Neural cell (in vitro differentiated cells): ENCODE results near the gene TGFBRAP1. TPM values are rescaled to one million over a fixed set of nuclear protein-coding genes. Genes with fewer than 3 reads are reported as not detected.

ENCODE experiments used
- H2AFZ ChIP-seq: fragments of 200-600, 300-800 bp; sonication (generic), shearing (Covaris generic); 2 replicates; pipeline ENCODE4 v1.6.0; 2014; ENCODE audit warnings: low read depth, mild to moderate bottlenecking, antibody characterized with exemption, low read length, moderate library complexity
- H3F3A ChIP-seq: fragments of 200-600 bp; shearing (Covaris generic); 2 replicates; pipeline ENCODE4 v1.6.1; 2016; ENCODE audit warnings: mild to moderate bottlenecking, moderate library complexity, mixed read lengths, antibody characterized with exemption, low read length; ENCODE audit not compliant: insufficient read depth, poor library complexity, severe bottlenecking
- H3K27ac ChIP-seq: fragments of 200-600, 300-800 bp; sonication (generic), shearing (Covaris generic); 2 replicates; pipeline ENCODE4 v1.5.1; 2014; ENCODE audit warnings: mild to moderate bottlenecking, low read length, moderate library complexity
- H3K27me3 ChIP-seq: fragments of 300-800, 200-600 bp; sonication (generic), shearing (Covaris generic); 2 replicates; pipeline ENCODE4 v1.6.0; 2014; ENCODE audit warnings: mild to moderate bottlenecking, low read depth, low read length, moderate library complexity; ENCODE audit not compliant: insufficient read depth
- H3K36me3 ChIP-seq: fragments of 300-800, 200-600 bp; sonication (generic), shearing (Covaris generic); 2 replicates; pipeline ENCODE4 v1.5.1; 2014; ENCODE audit warnings: mild to moderate bottlenecking, antibody characterized with exemption, low read length, moderate library complexity; ENCODE audit not compliant: insufficient read depth
- H3K4me2 ChIP-seq: fragments of 300-800, 200-600 bp; sonication (generic), shearing (Covaris generic); 2 replicates; pipeline ENCODE4 v1.6.0; 2014; ENCODE audit warnings: mild to moderate bottlenecking, low read length
- H3K4me3 ChIP-seq: fragments of 300-800, 200-600 bp; sonication (generic), shearing (Covaris generic); 2 replicates; pipeline ENCODE4 v1.5.1; 2014; ENCODE audit warnings: mild to moderate bottlenecking, low read length, moderate library complexity
- H3K79me2 ChIP-seq: fragments of 200-600 bp; shearing (Covaris generic); replicated peaks from 2 replicates; pipeline ENCODE4 v1.6.0; 2014; ENCODE audit warnings: mild to moderate bottlenecking, low read length, moderate library complexity; ENCODE audit not compliant: insufficient read depth
- H3K9ac ChIP-seq: fragments of 300-800, 200-600 bp; sonication (generic), shearing (Covaris generic); 2 replicates; pipeline ENCODE4 v1.6.1; 2016; ENCODE audit warnings: mild to moderate bottlenecking, low read length, mixed read lengths
- H3K9me2 ChIP-seq: fragments of 200-600 bp; shearing (Covaris generic); 2 replicates; pipeline ENCODE4 v1.6.1; 2016; ENCODE audit warnings: mild to moderate bottlenecking, low read length, mixed read lengths; ENCODE audit not compliant: insufficient read depth
- H3K9me3 ChIP-seq: fragments of 200-600, 300-800 bp; sonication (generic), shearing (Covaris generic); 2 replicates; pipeline ENCODE4 v1.6.1; 2016; ENCODE audit warnings: mild to moderate bottlenecking, mixed run types, low read length, moderate library complexity, mixed read lengths
- H4K20me1 ChIP-seq: fragments of 200-600 bp; shearing (Covaris generic); 2 replicates; pipeline ENCODE4 v1.6.1; 2016; ENCODE audit warnings: mild to moderate bottlenecking, mixed run types; ENCODE audit not compliant: insufficient read depth
- EP300 ChIP-seq: fragments of 450-650 bp; conservative IDR thresholded peaks from 2 replicates; pipeline ENCODE4 v1.6.1; 2014; ENCODE audit warnings: antibody characterized with exemption, mild to moderate bottlenecking, moderate library complexity; ENCODE audit not compliant: poor library complexity, severe bottlenecking
- EZH2 ChIP-seq: fragments of 200-600, 300-800 bp; shearing (Covaris generic), sonication (generic); IDR thresholded peaks from 2 replicates; pipeline ENCODE4 v1.6.1; 2014; ENCODE audit warnings: antibody characterized with exemption, low read length, borderline replicate concordance, mild to moderate bottlenecking; ENCODE audit not compliant: insufficient read depth, poor library complexity, severe bottlenecking
- MXI1 ChIP-seq: fragments of 450-650 bp; conservative IDR thresholded peaks from 2 replicates; pipeline ENCODE4 v1.6.1; 2014; ENCODE audit warnings: antibody characterized with exemption, mild to moderate bottlenecking; ENCODE audit not compliant: poor library complexity, severe bottlenecking
- POLR2AphosphoS5 ChIP-seq: IDR thresholded peaks from 2 replicates; pipeline ENCODE4 v1.6.1; 2012
- RAD21 ChIP-seq: fragments of 450-650 bp; conservative IDR thresholded peaks from 2 replicates; pipeline ENCODE4 v1.6.1; 2014; ENCODE audit warnings: antibody characterized with exemption, mild to moderate bottlenecking, moderate library complexity
- SMC3 ChIP-seq: fragments of 450-650 bp; conservative IDR thresholded peaks from 2 replicates; pipeline ENCODE4 v1.6.1; 2014; ENCODE audit warnings: antibody characterized with exemption, mild to moderate bottlenecking, moderate library complexity; ENCODE audit not compliant: poor library complexity
- TAF1 ChIP-seq: IDR thresholded peaks from 2 replicates; pipeline ENCODE4 v1.6.1; 2012; ENCODE audit warnings: low read depth
- polyA plus RNA-seq: library from polyadenylated mRNA; depleted of rRNA; stranded (reverse); fragments of >200 nt; gene quantifications from 2 replicates; pipeline ENCODE4 v1.2.3, GENCODE V29; 2014
- TF ChIP-seq, protein P1 (sequence below): IDR thresholded peaks from 2 replicates; pipeline ENCODE4 v1.6.1; 2012; ENCODE audit warnings: borderline replicate concordance
- TF ChIP-seq, protein P2 (sequence below): fragments of 450-650 bp; IDR thresholded peaks from 2 replicates; pipeline ENCODE4 v1.5.1; 2014; ENCODE audit warnings: antibody characterized with exemption, mild to moderate bottlenecking, moderate library complexity; ENCODE audit not compliant: poor library complexity, severe bottlenecking

Gene TGFBRAP1
- polyA plus RNA-seq, 1 donor from 2014 or later = 13.9 TPM

DNA sequence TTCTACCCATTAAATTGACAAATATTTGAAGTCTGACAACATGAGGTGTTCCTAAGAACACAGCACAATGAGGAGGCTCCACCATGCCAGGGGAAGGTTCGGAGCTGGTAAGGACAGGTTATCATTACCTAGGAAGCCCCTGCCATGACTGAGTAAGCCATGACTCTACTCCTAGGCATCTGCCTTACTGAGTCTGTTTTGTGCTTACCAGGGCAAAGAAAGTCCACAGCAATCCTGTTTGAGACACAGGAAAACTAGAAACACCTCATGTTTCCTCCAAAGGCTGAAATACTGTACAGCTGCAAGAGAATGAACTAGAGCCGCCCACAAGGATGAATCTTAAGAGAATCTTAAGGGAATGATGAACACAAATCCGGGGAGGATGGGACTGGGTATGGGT, 11.6 kb downstream of the TGFBRAP1 start:
- no peaks in the 10 kb centered on the region for H3F3A ChIP-seq
- H3K27ac ChIP-seq = no peak overlapping the region
- no peaks in the 10 kb centered on the region for H3K79me2 ChIP-seq
- no peak overlapping the region for H3K9ac ChIP-seq
- no peaks in the 10 kb centered on the region for H3K27me3 ChIP-seq
- H3K9me2 ChIP-seq = no peaks in the 10 kb centered on the region
- no peaks in the 10 kb centered on the region for H3K9me3 ChIP-seq
- TF ChIP-seq, protein P1, sequence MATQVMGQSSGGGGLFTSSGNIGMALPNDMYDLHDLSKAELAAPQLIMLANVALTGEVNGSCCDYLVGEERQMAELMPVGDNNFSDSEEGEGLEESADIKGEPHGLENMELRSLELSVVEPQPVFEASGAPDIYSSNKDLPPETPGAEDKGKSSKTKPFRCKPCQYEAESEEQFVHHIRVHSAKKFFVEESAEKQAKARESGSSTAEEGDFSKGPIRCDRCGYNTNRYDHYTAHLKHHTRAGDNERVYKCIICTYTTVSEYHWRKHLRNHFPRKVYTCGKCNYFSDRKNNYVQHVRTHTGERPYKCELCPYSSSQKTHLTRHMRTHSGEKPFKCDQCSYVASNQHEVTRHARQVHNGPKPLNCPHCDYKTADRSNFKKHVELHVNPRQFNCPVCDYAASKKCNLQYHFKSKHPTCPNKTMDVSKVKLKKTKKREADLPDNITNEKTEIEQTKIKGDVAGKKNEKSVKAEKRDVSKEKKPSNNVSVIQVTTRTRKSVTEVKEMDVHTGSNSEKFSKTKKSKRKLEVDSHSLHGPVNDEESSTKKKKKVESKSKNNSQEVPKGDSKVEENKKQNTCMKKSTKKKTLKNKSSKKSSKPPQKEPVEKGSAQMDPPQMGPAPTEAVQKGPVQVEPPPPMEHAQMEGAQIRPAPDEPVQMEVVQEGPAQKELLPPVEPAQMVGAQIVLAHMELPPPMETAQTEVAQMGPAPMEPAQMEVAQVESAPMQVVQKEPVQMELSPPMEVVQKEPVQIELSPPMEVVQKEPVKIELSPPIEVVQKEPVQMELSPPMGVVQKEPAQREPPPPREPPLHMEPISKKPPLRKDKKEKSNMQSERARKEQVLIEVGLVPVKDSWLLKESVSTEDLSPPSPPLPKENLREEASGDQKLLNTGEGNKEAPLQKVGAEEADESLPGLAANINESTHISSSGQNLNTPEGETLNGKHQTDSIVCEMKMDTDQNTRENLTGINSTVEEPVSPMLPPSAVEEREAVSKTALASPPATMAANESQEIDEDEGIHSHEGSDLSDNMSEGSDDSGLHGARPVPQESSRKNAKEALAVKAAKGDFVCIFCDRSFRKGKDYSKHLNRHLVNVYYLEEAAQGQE = no peak
- no peak overlapping the region for H2AFZ ChIP-seq
- H3K4me2 ChIP-seq = no peak overlapping the region
- no peak overlapping the region for H3K4me3 ChIP-seq
- H4K20me1 ChIP-seq = no peaks in the 10 kb centered on the region
- H3K36me3 ChIP-seq = no peaks in the 10 kb centered on the region

DNA sequence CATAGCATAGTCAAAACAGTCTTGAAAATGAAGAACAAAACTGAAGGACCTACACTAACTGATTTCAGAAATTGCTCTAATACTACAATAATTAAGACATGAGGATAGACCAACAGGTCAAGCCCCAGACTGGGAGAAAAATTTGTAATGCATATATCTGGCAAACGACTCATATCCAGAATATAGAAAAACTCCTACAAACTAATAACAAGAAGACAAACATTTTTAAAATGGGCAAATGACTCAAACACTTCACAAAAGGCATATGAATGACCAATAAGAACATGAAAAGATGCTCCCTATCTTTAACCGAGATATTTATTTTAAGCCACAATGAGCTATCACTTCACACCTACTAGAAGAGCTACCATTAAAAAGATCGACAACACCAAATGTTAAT, 14.2 kb downstream of the TGFBRAP1 start:
- no peak overlapping the region for H3K4me2 ChIP-seq
- no peak overlapping the region for H3K4me3 ChIP-seq
- no peak overlapping the region for H3K27ac ChIP-seq
- H3K9me3 ChIP-seq = no peaks in the 10 kb centered on the region
- no peaks in the 10 kb centered on the region for H4K20me1 ChIP-seq
- no peaks in the 10 kb centered on the region for H3K36me3 ChIP-seq
- H3K79me2 ChIP-seq = peaks cover 12% of the 10 kb centered on the region
- no peaks in the 10 kb centered on the region for H3K9me2 ChIP-seq
- no peak overlapping the region for H2AFZ ChIP-seq
- TF ChIP-seq POLR2AphosphoS5 = no peak
- TF ChIP-seq EZH2 = no peak
- no peak for TF ChIP-seq MXI1
- no peak for TF ChIP-seq SMC3
- no peak for TF ChIP-seq RAD21
- TF ChIP-seq EP300 = no peak
- TF ChIP-seq, protein P1 = no peak
- no peaks in the 10 kb centered on the region for H3F3A ChIP-seq
- H3K9ac ChIP-seq = no peak overlapping the region
- no peaks in the 10 kb centered on the region for H3K27me3 ChIP-seq

DNA sequence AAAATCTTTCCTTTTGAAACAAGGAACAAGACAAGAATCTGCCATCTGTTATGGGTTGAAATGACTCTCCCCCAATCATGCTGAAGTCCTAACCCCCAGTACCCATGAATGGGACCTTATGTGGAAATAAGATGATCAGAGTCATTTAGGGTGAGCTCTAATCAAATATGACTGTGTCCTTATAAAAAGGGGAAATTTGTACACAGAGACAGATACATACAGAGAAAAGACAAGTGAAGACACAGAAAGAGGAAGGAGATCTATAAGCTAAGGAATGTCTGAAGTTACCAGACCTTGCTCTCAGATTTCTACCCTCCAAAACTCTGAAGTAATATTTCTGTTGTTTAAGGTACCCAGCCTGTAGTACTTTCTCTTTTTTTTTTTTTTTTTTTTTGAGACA, 15.7 kb downstream of the TGFBRAP1 start:
- no peak overlapping the region for H3K4me3 ChIP-seq
- H3K9me3 ChIP-seq = no peaks in the 10 kb centered on the region
- no peak overlapping the region for H3K9ac ChIP-seq
- no peaks in the 10 kb centered on the region for H3K27me3 ChIP-seq
- no peaks in the 10 kb centered on the region for H3K9me2 ChIP-seq
- no peaks in the 10 kb centered on the region for H3F3A ChIP-seq
- H3K27ac ChIP-seq = no peak overlapping the region
- H3K79me2 ChIP-seq = peaks cover 12% of the 10 kb centered on the region
- no peak for TF ChIP-seq MXI1
- TF ChIP-seq, protein P1 = no peak
- no peak for TF ChIP-seq EZH2
- TF ChIP-seq, protein P2, sequence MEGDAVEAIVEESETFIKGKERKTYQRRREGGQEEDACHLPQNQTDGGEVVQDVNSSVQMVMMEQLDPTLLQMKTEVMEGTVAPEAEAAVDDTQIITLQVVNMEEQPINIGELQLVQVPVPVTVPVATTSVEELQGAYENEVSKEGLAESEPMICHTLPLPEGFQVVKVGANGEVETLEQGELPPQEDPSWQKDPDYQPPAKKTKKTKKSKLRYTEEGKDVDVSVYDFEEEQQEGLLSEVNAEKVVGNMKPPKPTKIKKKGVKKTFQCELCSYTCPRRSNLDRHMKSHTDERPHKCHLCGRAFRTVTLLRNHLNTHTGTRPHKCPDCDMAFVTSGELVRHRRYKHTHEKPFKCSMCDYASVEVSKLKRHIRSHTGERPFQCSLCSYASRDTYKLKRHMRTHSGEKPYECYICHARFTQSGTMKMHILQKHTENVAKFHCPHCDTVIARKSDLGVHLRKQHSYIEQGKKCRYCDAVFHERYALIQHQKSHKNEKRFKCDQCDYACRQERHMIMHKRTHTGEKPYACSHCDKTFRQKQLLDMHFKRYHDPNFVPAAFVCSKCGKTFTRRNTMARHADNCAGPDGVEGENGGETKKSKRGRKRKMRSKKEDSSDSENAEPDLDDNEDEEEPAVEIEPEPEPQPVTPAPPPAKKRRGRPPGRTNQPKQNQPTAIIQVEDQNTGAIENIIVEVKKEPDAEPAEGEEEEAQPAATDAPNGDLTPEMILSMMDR = no peak
- TF ChIP-seq EP300 = no peak
- no peak for TF ChIP-seq TAF1
- TF ChIP-seq RAD21 = no peak
- TF ChIP-seq SMC3 = no peak
- TF ChIP-seq POLR2AphosphoS5 = no peak
- H2AFZ ChIP-seq = no peak overlapping the region
- H3K36me3 ChIP-seq = no peaks in the 10 kb centered on the region
- H4K20me1 ChIP-seq = no peaks in the 10 kb centered on the region
- H3K4me2 ChIP-seq = no peak overlapping the region
